Right lobe of liver (tissue), 6 donors: ENCODE results near the gene ITPK1. TPM values are rescaled to one million over a fixed set of nuclear protein-coding genes. Genes with fewer than 3 reads are reported as not detected.
A peak's percentile ranks its signal among the peaks of the same experiment; 100 is the strongest.

Experiments
- ATAC-seq, 4 donors: fragments of 200-7000 bp; cut with Tn5 transposase; one replicate each; pipeline ENCODE4 v1.9.1; 2020; ENCODE audit warnings: mild to moderate bottlenecking in 4 of 4, moderate library complexity in 4 of 4
- DNase-seq, 3 donors: peaks; one replicate each; pipeline ENCODE4 v3.0.0-alpha.2; 2020
- H3K27ac ChIP-seq, 3 donors: fragments of 200-600 bp; one replicate each; pipeline ENCODE4 v1.8.0; 2022
- H3K27me3 ChIP-seq, 2 donors: fragments of 200-600 bp; one replicate each; pipeline ENCODE4 v1.8.0; 2022
- H3K36me3 ChIP-seq, 4 donors: fragments of 200-600 bp; sonication (generic) in 1 of 4; one replicate each; pipeline versions ENCODE4 v1.5.1 to v1.8.0; 2017 to 2022; ENCODE audit warnings: control low read depth in 1 of 4
- H3K4me1 ChIP-seq, 4 donors: fragments of 200-600 bp; sonication (generic) in 1 of 4; one replicate each; pipeline versions ENCODE4 v1.5.1 to v1.8.0; 2017 to 2022; ENCODE audit warnings: control low read depth in 1 of 4
- H3K4me3 ChIP-seq, 3 donors: fragments of 200-600 bp; one replicate each; pipeline ENCODE4 v1.8.0; 2022
- H3K9me3 ChIP-seq, 4 donors: fragments of 200-600 bp; sonication (generic) in 1 of 4; one replicate each; pipeline versions ENCODE4 v1.5.1 to v1.8.0; 2017 to 2022; ENCODE audit warnings: control low read depth in 1 of 4
- POLR2A ChIP-seq: fragments of 450-650 bp; IDR thresholded peaks from one replicate; pipeline ENCODE4 v1.6.1; 2017; ENCODE audit warnings: antibody characterized with exemption, mild to moderate bottlenecking
- WGBS: methylation state at CpG from one replicate; pipeline ENCODE4 v1.1.6; 2018; ENCODE audit warnings: low coverage, low lambda C conversion rate; ENCODE audit not compliant: insufficient coverage; ENCODE audit errors: missing lambda C conversion rate; 5-methylcytosine and 5-hydroxymethylcytosine counted together
- intact Hi-C, 2 donors: fragments of 100-400 bp; cut with DNase I; formaldehyde crosslinking; loops; one replicate each; pipeline versions ENCODE4 v1.11.2 to v1.14.1; 2022
- total RNA-seq, 6 experiments: library from RNA; depleted of rRNA in 2 of 6; stranded (reverse); fragments of >200 nt in 2 of 6; fragmentation: NEBNext Ultra II Directional in 3 of 6; extraction: Animal tissue kit (Norgen Biotek cat#: 25700) in 3 of 6; gene quantifications; one replicate each; pipeline versions ENCODE4 v1.1.0 to v1.2.4, GENCODE V29; 2016 to 2023
- TF ChIP-seq, protein P1 (sequence below), 4 donors: fragments of 200-600 bp in 3 of 4; fragments of 450-650 bp in 1 of 4; IDR thresholded peaks; one replicate each; pipeline versions ENCODE4 v1.5.1 to v1.8.0; 2016 to 2022; ENCODE audit warnings: antibody characterized with exemption in 4 of 4, mild to moderate bottlenecking in 2 of 4
- donor health status: DM: no; HTN: yes; CAD: no.
- donor health status: DM: no; HTN: no; CAD: no.
- donor health status: DM: no; HTN: no; CAD: no.
- donor health status: DM: no; HTN: yes; CAD: no.
- donor health status: DM: no; HTN: yes; CAD: no.

The ITPK1 gene
- total RNA-seq, 6 experiments from 2014 or later = 28.4 to 61.0 (median 40.0) TPM

DNA sequence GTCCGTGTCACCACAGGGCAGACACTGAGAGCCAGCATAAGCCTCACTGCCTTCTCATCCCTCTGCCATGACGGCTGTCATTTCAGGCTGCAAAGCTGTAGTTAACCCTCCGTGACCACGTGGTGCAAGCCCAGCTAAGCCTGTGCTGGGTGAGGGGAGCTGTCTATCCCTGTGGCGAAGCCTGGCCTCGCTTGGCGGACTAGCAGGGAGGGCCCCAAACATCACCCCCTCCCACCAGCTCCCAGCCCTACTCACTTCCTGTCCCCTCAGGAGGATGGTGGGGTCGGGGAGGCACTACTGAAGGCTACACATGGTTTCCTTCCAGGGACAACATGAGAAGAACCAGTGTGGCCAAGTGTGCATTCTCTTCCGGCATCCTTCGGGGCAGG lies 104.6 kb downstream of the ITPK1 start:
- DNase-seq (no peak), ATAC-seq (no peak)
- Histone ChIP-seq H3K4me1 (peaks cover 0 to 26% (median 3%) of the 10 kb centered on the region in 4 donors), H3K4me3 (no peak overlapping the region), H3K27ac (no peak overlapping the region), H3K36me3 (no peaks in the 10 kb centered on the region), H3K9me3 (no peaks in the 10 kb centered on the region), H3K27me3 (no peaks in the 10 kb centered on the region)
- TF ChIP-seq POLR2A = no peak
- TF ChIP-seq, protein P1, sequence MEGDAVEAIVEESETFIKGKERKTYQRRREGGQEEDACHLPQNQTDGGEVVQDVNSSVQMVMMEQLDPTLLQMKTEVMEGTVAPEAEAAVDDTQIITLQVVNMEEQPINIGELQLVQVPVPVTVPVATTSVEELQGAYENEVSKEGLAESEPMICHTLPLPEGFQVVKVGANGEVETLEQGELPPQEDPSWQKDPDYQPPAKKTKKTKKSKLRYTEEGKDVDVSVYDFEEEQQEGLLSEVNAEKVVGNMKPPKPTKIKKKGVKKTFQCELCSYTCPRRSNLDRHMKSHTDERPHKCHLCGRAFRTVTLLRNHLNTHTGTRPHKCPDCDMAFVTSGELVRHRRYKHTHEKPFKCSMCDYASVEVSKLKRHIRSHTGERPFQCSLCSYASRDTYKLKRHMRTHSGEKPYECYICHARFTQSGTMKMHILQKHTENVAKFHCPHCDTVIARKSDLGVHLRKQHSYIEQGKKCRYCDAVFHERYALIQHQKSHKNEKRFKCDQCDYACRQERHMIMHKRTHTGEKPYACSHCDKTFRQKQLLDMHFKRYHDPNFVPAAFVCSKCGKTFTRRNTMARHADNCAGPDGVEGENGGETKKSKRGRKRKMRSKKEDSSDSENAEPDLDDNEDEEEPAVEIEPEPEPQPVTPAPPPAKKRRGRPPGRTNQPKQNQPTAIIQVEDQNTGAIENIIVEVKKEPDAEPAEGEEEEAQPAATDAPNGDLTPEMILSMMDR (IDR thresholded peaks at IDR 0.05) = no peak
- no CpG with 5 or more reads among the region's 10 CpGs for WGBS
- intact Hi-C loops = no loop called here

DNA sequence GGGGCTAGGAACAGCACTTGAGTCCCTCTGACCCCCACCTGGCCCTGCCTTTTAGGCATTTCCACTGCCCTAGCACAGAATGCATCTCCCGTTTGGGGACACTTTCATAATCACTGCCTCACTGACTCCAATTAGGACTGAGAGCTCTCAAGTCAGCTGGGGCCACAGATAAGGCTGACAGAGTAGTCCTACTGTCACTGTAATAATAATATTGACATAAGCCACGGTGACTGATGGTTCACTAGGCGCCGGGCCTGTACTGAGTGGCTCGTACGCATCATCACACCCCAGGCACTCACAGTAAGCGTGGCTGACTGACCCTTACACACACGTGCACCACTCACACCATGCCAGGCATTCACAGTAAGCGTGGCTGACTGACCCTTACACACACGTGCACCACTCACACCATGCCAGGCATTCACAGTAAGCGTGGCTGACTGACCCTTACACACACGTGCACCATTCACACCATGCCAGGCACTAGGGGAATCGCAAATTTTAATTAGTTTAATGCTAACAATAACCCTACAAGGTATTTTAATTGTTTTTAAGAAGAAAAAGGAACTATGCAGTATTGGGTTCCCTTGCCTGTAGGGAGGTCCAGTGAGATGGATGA lies 105.1 kb downstream of the ITPK1 start:
- TF ChIP-seq, protein P1 (IDR thresholded peaks at IDR 0.05) = no peak
- no peak for TF ChIP-seq POLR2A
- H3K36me3 ChIP-seq = no peaks in the 10 kb centered on the region
- H3K9me3 ChIP-seq = no peaks in the 10 kb centered on the region
- peak in 2 of 4 donors; percentile 29 to 44 for ATAC-seq
- 73% methylated on average over 6 of the region's 13 CpGs for WGBS
- no peak overlapping the region for H3K4me3 ChIP-seq
- intact Hi-C loops = no loop called here
- DNase-seq = no peak
- no peaks in the 10 kb centered on the region for H3K27me3 ChIP-seq
- H3K27ac ChIP-seq = no peak overlapping the region
- H3K4me1 ChIP-seq = peaks cover 0 to 31% (median 6%) of the 10 kb centered on the region in 4 donors

DNA sequence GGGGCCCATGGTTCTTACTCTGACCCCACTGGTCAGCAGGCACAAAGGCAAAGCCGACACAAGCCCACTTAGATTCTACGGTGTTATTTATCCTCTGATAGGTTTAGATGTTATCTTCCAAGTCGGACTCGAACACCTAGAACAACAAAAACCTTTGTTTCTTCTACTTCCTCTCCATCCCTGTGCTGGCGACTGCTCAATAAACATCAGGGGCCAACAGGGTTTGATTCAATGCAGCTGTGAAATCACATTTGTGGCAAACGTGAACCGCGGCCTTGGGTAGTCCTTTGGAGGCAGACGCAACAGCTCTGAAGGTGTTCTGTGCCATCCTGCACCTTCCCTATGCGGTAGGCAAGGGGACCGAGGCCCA lies 105.6 kb downstream of the ITPK1 start:
- no peak for ATAC-seq
- no peaks in the 10 kb centered on the region for H3K36me3 ChIP-seq
- WGBS = 86% methylated on average over 10 of the region's 11 CpGs
- H3K27ac ChIP-seq = no peak overlapping the region
- DNase-seq = no peak
- no peak for TF ChIP-seq POLR2A
- TF ChIP-seq, protein P1 (IDR thresholded peaks at IDR 0.05) = no peak
- intact Hi-C loops = no loop called here
- no peaks in the 10 kb centered on the region for H3K27me3 ChIP-seq
- no peak overlapping the region for H3K4me3 ChIP-seq
- peaks cover 0 to 36% (median 8%) of the 10 kb centered on the region in 4 donors for H3K4me1 ChIP-seq
- H3K9me3 ChIP-seq = no peaks in the 10 kb centered on the region

DNA sequence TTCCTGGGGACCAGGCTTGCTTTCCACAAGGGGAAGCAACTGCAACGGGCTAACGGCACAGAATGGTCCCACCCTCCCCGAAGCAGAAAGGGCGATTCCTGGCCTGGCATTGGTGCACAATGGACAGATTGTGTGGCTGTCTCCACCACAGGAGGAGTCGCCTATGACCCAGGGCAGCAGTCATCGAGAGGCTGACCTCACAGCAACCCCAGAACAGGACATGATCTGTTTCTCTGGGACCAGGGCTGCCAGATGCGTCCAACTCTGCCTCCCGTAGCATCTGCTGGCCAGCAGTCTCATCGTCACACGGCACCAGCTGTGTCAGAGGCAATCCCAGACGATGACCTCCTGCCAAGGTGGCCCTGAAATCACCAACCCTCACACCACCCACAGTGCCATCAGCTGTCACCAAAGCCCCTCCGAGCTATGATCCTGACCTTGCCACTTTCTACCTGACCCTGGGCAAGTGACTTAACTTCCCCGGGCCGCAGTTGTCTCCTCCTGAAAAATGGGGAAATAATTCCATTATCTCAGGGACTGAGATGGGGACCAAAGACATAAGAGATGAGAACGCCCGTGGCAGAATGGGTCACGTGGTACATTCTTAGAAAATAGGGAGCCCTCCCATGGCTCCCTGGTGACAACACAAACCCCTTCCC lies 106.1 kb downstream of the ITPK1 start:
- TF ChIP-seq, protein P1 (IDR thresholded peaks at IDR 0.05) = no peak
- no peak for TF ChIP-seq POLR2A
- Histone ChIP-seq H3K9me3 (no peaks in the 10 kb centered on the region), H3K36me3 (no peaks in the 10 kb centered on the region), H3K4me3 (no peak overlapping the region), H3K4me1 (peaks cover 0 to 41% (median 10%) of the 10 kb centered on the region in 4 donors), H3K27me3 (no peaks in the 10 kb centered on the region), H3K27ac (no peak overlapping the region)
- no peak for DNase-seq
- 90% methylated on average over 6 of the region's 17 CpGs for WGBS
- intact Hi-C loops = no loop called here
- ATAC-seq = no peak
